ENCODE measurements around the gene EIF3D.

DNA sequence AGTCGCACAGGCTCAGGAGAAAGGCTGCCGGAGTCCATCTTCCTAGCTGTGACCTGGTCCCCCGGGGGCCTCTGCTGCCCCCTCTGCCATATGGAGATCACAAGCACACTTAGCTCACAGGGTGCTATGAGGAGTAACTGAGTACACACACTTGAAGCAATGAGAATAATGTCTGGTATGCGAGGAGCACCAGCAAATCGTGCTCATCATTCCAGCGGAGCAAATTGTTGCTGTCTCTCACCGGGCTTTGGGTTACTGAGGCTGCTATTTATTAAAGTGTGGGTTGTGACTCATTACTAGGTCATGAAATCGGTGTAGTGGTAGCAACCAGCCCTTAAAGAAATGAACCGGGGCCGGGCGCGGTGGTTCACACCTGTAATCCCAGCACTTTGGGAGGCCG lies 48.1 kb upstream of the EIF3D start:
- TF ChIP-seq CTCF (IDR thresholded peaks at IDR 0.05; ENCODE audit: low read depth, low read length) (no peak), EZH2phosphoT487 (IDR thresholded peaks at IDR 0.05; ENCODE audit: low read depth) (no peak)

All from OCI-LY3 (cell line).